A549 (cell line): ENCODE results near the gene ABHD1.

Experiments used
- CTCF ChIP-seq: fragments of >200 bp; sonication (Bioruptor Twin); formaldehyde crosslinking; IDR thresholded peaks from 3 replicates; pipeline ENCODE4 v1.5.1; 2016
- EHF ChIP-seq: fragments of 250-450 bp; sonication (Bioruptor Pico); IDR thresholded peaks from 2 replicates; pipeline ENCODE4 v1.5.0; 2020; ENCODE audit warnings: mild to moderate bottlenecking
- EP300 ChIP-seq, 2 experiments: fragments of >200 bp; sonication (Bioruptor Twin); formaldehyde crosslinking; IDR thresholded peaks; 2 replicates in 1 of 2; 3 replicates in 1 of 2; pipeline ENCODE4 v1.6.1; 2016 to 2017
- HDAC2 ChIP-seq: fragments of 200-600 bp; sonication (generic); IDR thresholded peaks from 2 replicates; pipeline ENCODE4 v1.6.1; 2016
- POLR2A ChIP-seq: IDR thresholded peaks from 2 replicates; pipeline ENCODE4 v1.6.1; 2012; ENCODE audit warnings: mild to moderate bottlenecking, low read length
- ZFP36 ChIP-seq: fragments of 450-650 bp; IDR thresholded peaks from 2 replicates; pipeline ENCODE4 v1.6.1; 2014; ENCODE audit warnings: borderline replicate concordance; ENCODE audit not compliant: partially characterized antibody

GRCh38 chr2:27084297-27085061 is 39.1 kb upstream of the ABHD1 start:
- TF ChIP-seq CTCF (no peak), HDAC2 (no peak), EP300 (IDR thresholded peaks at IDR 0.05) (no peak), POLR2A (no peak), ZFP36 (no peak), EHF (CRISPR knock-in tag) (no peak)
